ENCODE data around the gene MYOZ1. TPM values are rescaled to one million over a fixed set of nuclear protein-coding genes. Genes with fewer than 3 reads are reported as not detected.

Gene MYOZ1
- total RNA-seq, 4 donors from 2014 or later, result 0.73 to 1.3 TPM; not detected in 2

- Histone ChIP-seq H3K27ac (no peak within 1 kb of the TSS), H3K4me1 (peaks cover 2% of the 10 kb centered on the region), H3K36me3 (no peaks in the 10 kb centered on the region), H3K4me3 (no peak within 1 kb of the TSS), H3K27me3 (no peaks in the 10 kb centered on the region), H3K9me3 (no peaks in the 10 kb centered on the region)
- no peak for DNase-seq (ENCODE audit: low spot score in 2 of 2)
- WGBS, result 85% methylated on average over 5 of the region's 5 CpGs
- no peak for TF ChIP-seq POLR2A (IDR thresholded peaks at IDR 0.05)
- no peak for TF ChIP-seq CTCF (IDR thresholded peaks at IDR 0.05)
- TF ChIP-seq POLR2AphosphoS5 (IDR thresholded peaks at IDR 0.05), result no peak
- no peak for TF ChIP-seq EP300 (IDR thresholded peaks at IDR 0.05)
These were observed 14.7 kb upstream of the MYOZ1 start, which contains the start of gene SYNPO2L for GRCh38 chr10:73655990-73656298. TSS of gene SYNPO2L (minus strand) at chr10:73656029. CDS start at chr10:73655922, 107 bp downstream.

GRCh38 chr10:73655257-73655989 is 14.1 kb upstream of the MYOZ1 start:
- H3K4me3 ChIP-seq, result no peak overlapping the region
- no peaks in the 10 kb centered on the region for H3K36me3 ChIP-seq
- no peaks in the 10 kb centered on the region for H3K9me3 ChIP-seq
- 80% methylated on average over 12 of the region's 12 CpGs for WGBS
- H3K27me3 ChIP-seq, result no peaks in the 10 kb centered on the region
- H3K27ac ChIP-seq, result no peak overlapping the region
- TF ChIP-seq EP300 (IDR thresholded peaks at IDR 0.05), result no peak
- no peak for TF ChIP-seq POLR2A (IDR thresholded peaks at IDR 0.05)
- no peak for TF ChIP-seq POLR2AphosphoS5 (IDR thresholded peaks at IDR 0.05)
- TF ChIP-seq CTCF (IDR thresholded peaks at IDR 0.05), result no peak
- peaks cover 2% of the 10 kb centered on the region for H3K4me1 ChIP-seq
- no peak for DNase-seq (ENCODE audit: low spot score in 2 of 2)

- 81% methylated on average over 3 of the region's 3 CpGs for WGBS
- no peak overlapping the region for H3K27ac ChIP-seq
- DNase-seq (ENCODE audit: low spot score in 2 of 2), result no peak
These were observed 12.4 kb upstream of the MYOZ1 start for GRCh38 chr10:73653701-73654100.

GRCh38 chr10:73653195-73653594 is 11.9 kb upstream of the MYOZ1 start:
- no peaks in the 10 kb centered on the region for H3K27me3 ChIP-seq
- no peak for DNase-seq (ENCODE audit: low spot score in 2 of 2)
- H3K4me3 ChIP-seq, result no peak overlapping the region
- H3K4me1 ChIP-seq, result peaks cover 11% of the 10 kb centered on the region
- H3K9me3 ChIP-seq, result no peaks in the 10 kb centered on the region
- no peaks in the 10 kb centered on the region for H3K36me3 ChIP-seq
- H3K27ac ChIP-seq, result no peak overlapping the region
- TF ChIP-seq EP300 (IDR thresholded peaks at IDR 0.05) (no peak), CTCF (IDR thresholded peaks at IDR 0.05) (no peak), POLR2AphosphoS5 (IDR thresholded peaks at IDR 0.05) (no peak), POLR2A (IDR thresholded peaks at IDR 0.05) (no peak)
- WGBS, result 94% methylated on average over 2 of the region's 11 CpGs

More at GRCh38 chr10:73653701-73654100, 12.4 kb upstream of the MYOZ1 start:
- Histone ChIP-seq H3K27me3 (no peaks in the 10 kb centered on the region), H3K9me3 (no peaks in the 10 kb centered on the region), H3K36me3 (no peaks in the 10 kb centered on the region), H3K4me3 (no peak overlapping the region), H3K4me1 (peaks cover 6% of the 10 kb centered on the region)
- TF ChIP-seq POLR2A (IDR thresholded peaks at IDR 0.05) (no peak), CTCF (IDR thresholded peaks at IDR 0.05) (no peak)

- no peaks in the 10 kb centered on the region for H3K27me3 ChIP-seq
- WGBS, result 86% methylated on average over 5 of the region's 5 CpGs
- H3K4me3 ChIP-seq, result no peak overlapping the region
- H3K36me3 ChIP-seq, result no peaks in the 10 kb centered on the region
- H3K9me3 ChIP-seq, result no peaks in the 10 kb centered on the region
- no peak overlapping the region for H3K27ac ChIP-seq
- TF ChIP-seq POLR2A (IDR thresholded peaks at IDR 0.05), result no peak
- no peak for TF ChIP-seq CTCF (IDR thresholded peaks at IDR 0.05)
- no peak for TF ChIP-seq POLR2AphosphoS5 (IDR thresholded peaks at IDR 0.05)
- no peak for TF ChIP-seq EP300 (IDR thresholded peaks at IDR 0.05)
- peaks cover 29% of the 10 kb centered on the region for H3K4me1 ChIP-seq
- no peak for DNase-seq (ENCODE audit: low spot score in 2 of 2)
These were observed 9.5 kb upstream of the MYOZ1 start for GRCh38 chr10:73650537-73651331.
